GM23248 (cell line): ENCODE measurements around the gene SLC6A5. TPM values are rescaled to one million over a fixed set of nuclear protein-coding genes. Genes with fewer than 3 reads are reported as not detected.

Experiments used
- DNase-seq: peaks from one replicate; pipeline ENCODE4 v3.0.0-alpha.2; 2015
- H2AFZ ChIP-seq: fragments of 200-600 bp; sonication (generic); 2 replicates; pipeline ENCODE4 v1.6.1; 2016; ENCODE audit warnings: antibody characterized with exemption
- H3F3A ChIP-seq: fragments of 200-600 bp; sonication (generic); 2 replicates; pipeline ENCODE4 v1.6.1; 2016; ENCODE audit warnings: mild to moderate bottlenecking, antibody characterized with exemption, mixed run types; ENCODE audit not compliant: insufficient read depth
- H3K27ac ChIP-seq: fragments of 200-600 bp; sonication (generic); 2 replicates; pipeline ENCODE4 v1.5.1; 2016; ENCODE audit warnings: mild to moderate bottlenecking
- H3K27me3 ChIP-seq: fragments of 200-600 bp; sonication (generic); replicated peaks from 2 replicates; pipeline ENCODE4 v1.6.1; 2016; ENCODE audit warnings: mild to moderate bottlenecking; ENCODE audit not compliant: insufficient read depth
- H3K36me3 ChIP-seq: fragments of 200-600 bp; sonication (generic); 2 replicates; pipeline ENCODE4 v1.6.1; 2016; ENCODE audit warnings: low read depth, mild to moderate bottlenecking
- H3K4me1 ChIP-seq: fragments of 200-600 bp; sonication (generic); 2 replicates; pipeline ENCODE4 v1.6.1; 2016; ENCODE audit warnings: mild to moderate bottlenecking; ENCODE audit not compliant: insufficient read depth
- H3K4me2 ChIP-seq: fragments of 200-600 bp; sonication (generic); one replicate; pipeline ENCODE4 v1.6.1; 2016; ENCODE audit warnings: mild to moderate bottlenecking; ENCODE audit not compliant: unreplicated experiment
- H3K4me3 ChIP-seq: fragments of 200-600 bp; sonication (generic); 2 replicates; pipeline ENCODE4 v1.5.1; 2016; ENCODE audit warnings: mild to moderate bottlenecking
- H3K79me2 ChIP-seq: fragments of 200-600 bp; sonication (generic); 2 replicates; pipeline ENCODE4 v1.6.1; 2016; ENCODE audit warnings: mild to moderate bottlenecking; ENCODE audit not compliant: insufficient read depth
- H3K9ac ChIP-seq: fragments of 200-600 bp; sonication (generic); 2 replicates; pipeline ENCODE4 v1.6.1; 2016; ENCODE audit warnings: mild to moderate bottlenecking
- H3K9me2 ChIP-seq: fragments of 200-600 bp; sonication (generic); 2 replicates; pipeline ENCODE4 v1.6.1; 2016; ENCODE audit warnings: mixed run types, mild to moderate bottlenecking, moderate library complexity; ENCODE audit not compliant: insufficient read depth
- H3K9me3 ChIP-seq: fragments of 200-600 bp; sonication (generic); one replicate; pipeline ENCODE4 v1.6.1; 2017; ENCODE audit warnings: low read depth
- H4K20me1 ChIP-seq: fragments of 200-600 bp; sonication (generic); 2 replicates; pipeline ENCODE4 v1.6.0; 2016; ENCODE audit not compliant: insufficient read depth
- EZH2 ChIP-seq: fragments of 200-600 bp; sonication (generic); IDR thresholded peaks from 2 replicates; pipeline ENCODE4 v1.6.1; 2018; ENCODE audit warnings: antibody characterized with exemption, mild to moderate bottlenecking; ENCODE audit not compliant: insufficient read depth, poor library complexity, severe bottlenecking
- EZH2phosphoT487 ChIP-seq: fragments of 200-600 bp; sonication (generic); IDR thresholded peaks from 2 replicates; pipeline ENCODE4 v1.6.1; 2018; ENCODE audit warnings: antibody characterized with exemption, moderate library complexity, mild to moderate bottlenecking, low read depth; ENCODE audit not compliant: insufficient read depth
- WGBS, 2 experiments: methylation state at CpG; one replicate each; pipeline ENCODE4 v1.1.6; 2015 to 2017; ENCODE audit warnings: low lambda C conversion rate in 2 of 2, low coverage in 1 of 2; ENCODE audit errors: missing lambda C conversion rate in 2 of 2; 5-methylcytosine and 5-hydroxymethylcytosine counted together
- in situ Hi-C: fragments of 300-500 bp; cut with MboI; formaldehyde crosslinking; loops from 2 replicates; pipeline ENCODE4 v1.15.0; 2020
- polyA plus RNA-seq: library from polyadenylated mRNA; unstranded; fragments of >200 nt; fragmentation: Nextera tagmentation; extraction: Ambion mirVana; gene quantifications from 2 replicates; pipeline ENCODE4 v1.2.1, GENCODE V29; 2016
- total RNA-seq: library from RNA; depleted of rRNA; stranded (reverse); fragments of >200 nt; shearing (Covaris generic); gene quantifications from 2 replicates; pipeline ENCODE4 v1.2.3, GENCODE V29; 2014

The SLC6A5 gene
- total and polyA plus RNA-seq, 2 experiments from 2014 or later, result not detected

DNA sequence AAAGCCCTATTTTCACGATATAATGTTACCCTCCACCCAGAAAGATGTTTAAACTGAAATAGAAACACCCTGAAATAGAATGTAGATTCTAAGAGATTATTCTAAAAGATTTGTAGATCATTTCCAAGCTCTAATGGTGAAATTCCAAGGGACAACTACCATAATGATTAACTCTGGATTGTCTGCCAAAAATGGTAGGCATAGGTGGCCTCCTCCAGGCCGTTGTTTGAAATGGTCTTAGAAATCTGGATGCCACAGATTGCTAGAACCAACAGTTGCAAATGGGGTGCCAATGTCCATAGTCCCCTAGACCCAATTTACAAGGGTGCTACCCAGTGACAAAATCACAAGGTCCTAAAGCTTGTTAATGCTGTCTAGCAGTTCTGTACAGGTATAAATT lies 6.7 kb upstream of the SLC6A5 start:
- no peak for TF ChIP-seq EZH2
- no peak for TF ChIP-seq EZH2phosphoT487
- H3F3A ChIP-seq, result no peaks in the 10 kb centered on the region
- no peak overlapping the region for H3K4me3 ChIP-seq
- H4K20me1 ChIP-seq, result no peaks in the 10 kb centered on the region
- WGBS, 2 experiments, result 3 to 4% methylated on average over 2 of the region's 2 CpGs
- no peaks in the 10 kb centered on the region for H3K36me3 ChIP-seq
- H3K9me2 ChIP-seq, result no peaks in the 10 kb centered on the region
- no peak overlapping the region for H2AFZ ChIP-seq
- no peaks in the 10 kb centered on the region for H3K79me2 ChIP-seq
- no peak overlapping the region for H3K4me2 ChIP-seq
- no peak overlapping the region for H3K9ac ChIP-seq
- H3K4me1 ChIP-seq, result no peaks in the 10 kb centered on the region
- no peak overlapping the region for H3K27ac ChIP-seq
- H3K9me3 ChIP-seq, result no peaks in the 10 kb centered on the region
- in situ Hi-C loops, result no loop called here
- peaks cover 31% of the 10 kb centered on the region for H3K27me3 ChIP-seq
- DNase-seq, result no peak

DNA sequence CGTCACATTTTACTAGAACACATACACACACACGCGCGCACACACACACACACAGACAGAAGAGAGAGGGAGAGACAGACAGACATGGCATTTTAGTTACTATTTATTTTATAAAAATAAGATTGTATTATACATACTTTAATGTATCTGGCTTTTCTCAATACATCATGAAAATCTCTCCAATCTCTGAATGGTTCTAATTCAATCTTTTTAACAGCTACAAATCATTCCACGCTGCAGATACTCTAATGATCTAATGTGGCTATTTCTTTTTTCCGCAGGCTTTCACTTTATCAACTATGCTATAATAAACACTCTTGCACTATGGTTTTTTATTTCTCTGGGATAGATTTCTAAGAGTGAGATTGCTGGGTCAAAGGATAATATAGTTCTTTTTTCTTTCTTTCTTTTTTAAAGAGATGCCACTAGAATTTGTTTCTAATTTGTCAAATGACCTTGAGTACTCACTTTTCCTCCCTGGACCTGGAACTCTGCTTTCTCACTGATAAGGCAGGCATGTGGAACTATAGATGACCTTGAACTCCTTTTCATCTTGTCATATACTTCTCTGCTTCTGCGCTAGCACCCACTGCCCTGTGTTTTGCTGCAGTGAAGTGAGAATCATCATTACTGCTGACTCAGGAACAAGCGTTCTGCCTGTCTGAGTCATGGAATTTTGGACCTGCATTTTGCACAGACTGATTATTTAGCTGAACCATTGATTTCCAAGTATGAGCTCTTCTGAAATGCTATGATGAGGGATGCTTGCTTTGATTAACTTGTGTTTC lies 4.9 kb upstream of the SLC6A5 start:
- no peak overlapping the region for H3K4me3 ChIP-seq
- no peak overlapping the region for H3K9ac ChIP-seq
- H3F3A ChIP-seq, result no peaks in the 10 kb centered on the region
- no peaks in the 10 kb centered on the region for H3K36me3 ChIP-seq
- H3K27me3 ChIP-seq, result peaks cover 45% of the 10 kb centered on the region
- H3K9me2 ChIP-seq, result no peaks in the 10 kb centered on the region
- in situ Hi-C loops, result no loop called here
- no peaks in the 10 kb centered on the region for H4K20me1 ChIP-seq
- no peaks in the 10 kb centered on the region for H3K4me1 ChIP-seq
- no peak for DNase-seq
- H3K79me2 ChIP-seq, result no peaks in the 10 kb centered on the region
- TF ChIP-seq EZH2phosphoT487 (no peak), EZH2 (no peak)
- H3K27ac ChIP-seq, result no peak overlapping the region
- H3K9me3 ChIP-seq, result no peaks in the 10 kb centered on the region
- no peak overlapping the region for H3K4me2 ChIP-seq
- 64 to 67% methylated on average over 8 of the region's 8 CpGs for WGBS, 2 experiments
- no peak overlapping the region for H2AFZ ChIP-seq

DNA sequence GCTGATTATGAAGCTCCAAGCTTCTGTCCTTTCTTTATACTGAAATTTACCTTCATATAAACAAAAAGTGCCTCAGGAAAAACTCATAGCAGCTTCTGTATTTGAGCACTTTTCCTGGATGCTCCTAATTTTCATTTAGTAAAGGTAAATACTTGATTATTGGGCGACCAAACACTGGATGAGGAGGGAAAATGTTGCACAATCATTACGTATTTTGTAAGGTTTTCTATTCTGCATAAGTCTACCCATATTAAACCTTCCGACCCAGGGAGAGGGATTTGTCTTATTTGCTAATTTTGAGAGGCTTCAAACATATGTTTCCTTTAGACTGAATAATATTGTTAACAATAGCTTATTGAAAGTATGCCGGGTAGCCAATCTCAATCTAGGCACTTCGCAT lies 4.3 kb upstream of the SLC6A5 start:
- Histone ChIP-seq H3F3A (no peaks in the 10 kb centered on the region), H4K20me1 (no peaks in the 10 kb centered on the region), H3K4me1 (no peaks in the 10 kb centered on the region), H3K27me3 (peaks cover 51% of the 10 kb centered on the region), H3K9me2 (no peaks in the 10 kb centered on the region), H3K27ac (no peak overlapping the region), H3K9ac (no peak overlapping the region), H2AFZ (no peak overlapping the region), H3K36me3 (no peaks in the 10 kb centered on the region), H3K4me2 (no peak overlapping the region), H3K79me2 (no peaks in the 10 kb centered on the region), H3K9me3 (no peaks in the 10 kb centered on the region), H3K4me3 (no peak overlapping the region)
- WGBS, 2 experiments, result 53 to 56% methylated on average over 5 of the region's 5 CpGs
- in situ Hi-C loops, result no loop called here
- no peak for TF ChIP-seq EZH2phosphoT487
- TF ChIP-seq EZH2, result no peak
- DNase-seq, result no peak

DNA sequence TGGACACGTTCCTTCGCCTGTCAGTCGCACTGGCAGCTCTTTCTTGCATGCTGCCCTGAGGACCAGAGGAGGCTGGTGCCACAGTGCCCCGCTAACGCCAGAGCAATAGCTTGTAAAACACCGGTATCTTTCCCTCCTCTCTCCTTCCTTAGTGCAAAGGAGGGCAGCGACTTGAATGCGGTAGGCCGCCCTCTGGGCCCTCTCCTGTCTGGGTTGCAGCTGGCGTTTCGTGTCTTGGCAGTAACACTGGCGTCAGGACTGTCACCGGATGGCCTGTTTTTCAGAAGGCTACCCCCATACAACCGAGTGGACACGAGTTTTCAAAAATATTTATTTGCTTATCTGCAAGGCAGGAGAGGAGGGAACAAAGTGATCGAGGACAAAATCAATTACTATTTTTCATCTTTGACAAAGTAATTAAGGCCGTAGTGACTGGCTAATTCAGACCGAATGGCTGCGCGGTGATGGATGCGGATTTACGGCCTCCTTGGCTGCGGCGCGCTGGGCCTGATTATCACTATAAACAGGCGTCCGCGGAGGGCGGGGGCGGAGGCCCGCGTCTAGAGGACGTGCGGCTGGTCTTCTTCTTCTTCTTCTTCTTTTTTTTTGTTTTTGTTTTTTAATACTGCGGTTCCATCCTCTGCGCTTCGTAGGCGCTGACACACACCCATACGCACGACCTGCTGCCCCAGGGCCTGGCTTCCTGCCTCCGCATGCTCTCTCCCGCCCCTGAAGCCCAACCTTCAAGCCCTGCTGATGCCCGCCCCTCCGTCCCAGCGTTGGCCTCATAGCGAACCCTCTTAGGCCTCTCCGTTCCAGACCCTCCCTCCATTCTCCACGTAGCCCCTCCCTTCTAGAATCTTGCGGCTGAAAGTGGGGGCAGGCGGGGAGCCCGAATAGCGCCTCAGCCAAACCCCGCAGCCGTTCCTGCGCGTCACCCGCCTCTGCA lies 2.9 kb upstream of the SLC6A5 start:
- 4 to 5% methylated on average over 57 of the region's 57 CpGs for WGBS, 2 experiments
- H3K4me2 ChIP-seq, result no peak overlapping the region
- H3K27ac ChIP-seq, result no peak overlapping the region
- no peaks in the 10 kb centered on the region for H3K4me1 ChIP-seq
- H3K4me3 ChIP-seq, result no peak overlapping the region
- no peaks in the 10 kb centered on the region for H3K9me2 ChIP-seq
- H3F3A ChIP-seq, result no peaks in the 10 kb centered on the region
- in situ Hi-C loops, result no loop called here
- H3K79me2 ChIP-seq, result no peaks in the 10 kb centered on the region
- H2AFZ ChIP-seq, result no peak overlapping the region
- no peak for TF ChIP-seq EZH2
- no peak for TF ChIP-seq EZH2phosphoT487
- H3K9ac ChIP-seq, result no peak overlapping the region
- H3K36me3 ChIP-seq, result no peaks in the 10 kb centered on the region
- DNase-seq, result peak; percentile 15
- no peaks in the 10 kb centered on the region for H3K9me3 ChIP-seq
- no peaks in the 10 kb centered on the region for H4K20me1 ChIP-seq
- peaks cover 65% of the 10 kb centered on the region for H3K27me3 ChIP-seq
